K562 (cell line): ENCODE data around the gene COA5.

Experiments used
- CBX1 ChIP-seq: sonication (generic); IDR thresholded peaks from 2 replicates; pipeline ENCODE4 v1.6.1; 2016; ENCODE audit warnings: antibody characterized with exemption, low read depth, mild to moderate bottlenecking
- CEBPB ChIP-seq: fragments of 450-650 bp; IDR thresholded peaks from 2 replicates; pipeline ENCODE4 v1.6.1; 2016; ENCODE audit warnings: missing genetic modification characterization, missing compliant biosample characterization
- FOXA1 ChIP-seq: fragments of 450-650 bp; IDR thresholded peaks from 2 replicates; pipeline ENCODE4 v1.6.1; 2016; ENCODE audit warnings: mild to moderate bottlenecking, borderline replicate concordance
- RBM14 ChIP-seq: fragments of 200-400 bp; formaldehyde crosslinking; IDR thresholded peaks from 2 replicates; pipeline ENCODE4 v1.6.1; 2018; ENCODE audit warnings: low read depth, mild to moderate bottlenecking, low read length, moderate library complexity, borderline replicate concordance; ENCODE audit not compliant: insufficient read depth
- SP1 ChIP-seq: sonication (generic); formaldehyde crosslinking; IDR thresholded peaks from 2 replicates; pipeline ENCODE4 v1.8.1; 2022; ENCODE audit warnings: mild to moderate bottlenecking, missing genetic modification reagents
- YY1 ChIP-seq, 3 experiments: IDR thresholded peaks; 2 replicates each; pipeline ENCODE4 v1.6.1; 2011; ENCODE audit warnings: low read length in 2 of 3, mild to moderate bottlenecking in 2 of 3, moderate library complexity in 2 of 3, borderline replicate concordance in 1 of 3, control low read depth in 1 of 3, low read depth in 1 of 3; ENCODE audit not compliant: insufficient read depth in 3 of 3, insufficient replicate concordance in 2 of 3, control insufficient read depth in 1 of 3, insufficient read length in 1 of 3; ENCODE audit errors: extremely low read depth in 1 of 3
- ZNF12 ChIP-seq: sonication (generic); formaldehyde crosslinking; IDR thresholded peaks from 2 replicates; pipeline ENCODE4 v1.4.0; 2020; ENCODE audit warnings: mild to moderate bottlenecking, missing genetic modification reagents
- ZNF143 ChIP-seq: sonication (generic); formaldehyde crosslinking; IDR thresholded peaks from 2 replicates; pipeline ENCODE4 v1.9.0; 2022; ENCODE audit warnings: mild to moderate bottlenecking, missing genetic modification reagents
- TF ChIP-seq, protein P1 (sequence below), 3 experiments: IDR thresholded peaks in 2 of 3; conservative IDR thresholded peaks in 1 of 3; 2 replicates each; pipeline ENCODE4 v1.5.1; 2011 to 2012; ENCODE audit warnings: low read length in 3 of 3, mild to moderate bottlenecking in 3 of 3, control low read depth in 2 of 3, improper control_type of control experiment in 1 of 3, inconsistent platforms in 1 of 3, low read depth in 1 of 3, mixed read lengths in 1 of 3, moderate library complexity in 1 of 3; ENCODE audit not compliant: insufficient read depth in 2 of 3
- TF ChIP-seq, protein P2 (sequence below): sonication (generic); formaldehyde crosslinking; IDR thresholded peaks from 2 replicates; pipeline ENCODE4 v1.8.0; 2023; ENCODE audit warnings: mild to moderate bottlenecking, missing genetic modification reagents
- TF ChIP-seq, protein P3 (sequence below): fragments of 450-650 bp; conservative IDR thresholded peaks from 2 replicates; pipeline ENCODE4 v1.6.1; 2016; ENCODE audit warnings: missing genetic modification characterization, low read depth, mild to moderate bottlenecking, control low read depth, missing compliant biosample characterization

DNA sequence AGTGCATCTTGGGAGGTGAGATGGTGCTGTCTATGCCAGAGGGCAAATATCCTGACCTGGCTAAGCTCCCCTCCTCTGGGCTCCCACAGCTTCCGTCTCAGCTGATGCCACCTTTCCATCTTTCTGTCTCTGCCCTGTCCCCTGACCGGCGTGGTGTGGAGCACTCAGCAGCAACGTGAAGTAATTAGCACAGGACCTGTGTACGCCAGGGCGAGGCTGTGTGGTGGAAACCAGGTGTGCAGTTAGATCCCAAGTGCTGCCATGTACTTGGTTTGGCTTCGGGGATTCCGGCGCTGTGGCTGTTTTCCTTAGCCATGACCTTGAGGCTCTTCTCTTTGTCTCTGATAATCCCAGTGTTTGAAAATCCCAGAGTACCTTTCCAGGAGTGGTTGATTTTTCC lies 36.5 kb downstream of the COA5 start:
- TF ChIP-seq, protein P1, sequence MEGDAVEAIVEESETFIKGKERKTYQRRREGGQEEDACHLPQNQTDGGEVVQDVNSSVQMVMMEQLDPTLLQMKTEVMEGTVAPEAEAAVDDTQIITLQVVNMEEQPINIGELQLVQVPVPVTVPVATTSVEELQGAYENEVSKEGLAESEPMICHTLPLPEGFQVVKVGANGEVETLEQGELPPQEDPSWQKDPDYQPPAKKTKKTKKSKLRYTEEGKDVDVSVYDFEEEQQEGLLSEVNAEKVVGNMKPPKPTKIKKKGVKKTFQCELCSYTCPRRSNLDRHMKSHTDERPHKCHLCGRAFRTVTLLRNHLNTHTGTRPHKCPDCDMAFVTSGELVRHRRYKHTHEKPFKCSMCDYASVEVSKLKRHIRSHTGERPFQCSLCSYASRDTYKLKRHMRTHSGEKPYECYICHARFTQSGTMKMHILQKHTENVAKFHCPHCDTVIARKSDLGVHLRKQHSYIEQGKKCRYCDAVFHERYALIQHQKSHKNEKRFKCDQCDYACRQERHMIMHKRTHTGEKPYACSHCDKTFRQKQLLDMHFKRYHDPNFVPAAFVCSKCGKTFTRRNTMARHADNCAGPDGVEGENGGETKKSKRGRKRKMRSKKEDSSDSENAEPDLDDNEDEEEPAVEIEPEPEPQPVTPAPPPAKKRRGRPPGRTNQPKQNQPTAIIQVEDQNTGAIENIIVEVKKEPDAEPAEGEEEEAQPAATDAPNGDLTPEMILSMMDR (IDR thresholded peaks at IDR 0.05 in 2 of 3, conservative IDR thresholded peaks at IDR 0.05 in 1 of 3; ENCODE audit: insufficient read depth in 2 of 3, low read depth in 1 of 3, low read length in 3 of 3), result no peak
- TF ChIP-seq ZNF12 (no peak), YY1 (IDR thresholded peaks at IDR 0.05; ENCODE audit: borderline replicate concordance in 1 of 3, control insufficient read depth in 1 of 3, extremely low read depth in 1 of 3, insufficient read depth in 3 of 3, insufficient read length in 1 of 3, insufficient replicate concordance in 2 of 3, low read depth in 1 of 3, low read length in 2 of 3) (no peak), CBX1 (no peak), RBM14 (no peak), SP1 (CRISPR knock-in tag) (no peak), FOXA1 (no peak), CEBPB (tag) (no peak), ZNF143 (CRISPR knock-in tag) (no peak)
- TF ChIP-seq, protein P2, sequence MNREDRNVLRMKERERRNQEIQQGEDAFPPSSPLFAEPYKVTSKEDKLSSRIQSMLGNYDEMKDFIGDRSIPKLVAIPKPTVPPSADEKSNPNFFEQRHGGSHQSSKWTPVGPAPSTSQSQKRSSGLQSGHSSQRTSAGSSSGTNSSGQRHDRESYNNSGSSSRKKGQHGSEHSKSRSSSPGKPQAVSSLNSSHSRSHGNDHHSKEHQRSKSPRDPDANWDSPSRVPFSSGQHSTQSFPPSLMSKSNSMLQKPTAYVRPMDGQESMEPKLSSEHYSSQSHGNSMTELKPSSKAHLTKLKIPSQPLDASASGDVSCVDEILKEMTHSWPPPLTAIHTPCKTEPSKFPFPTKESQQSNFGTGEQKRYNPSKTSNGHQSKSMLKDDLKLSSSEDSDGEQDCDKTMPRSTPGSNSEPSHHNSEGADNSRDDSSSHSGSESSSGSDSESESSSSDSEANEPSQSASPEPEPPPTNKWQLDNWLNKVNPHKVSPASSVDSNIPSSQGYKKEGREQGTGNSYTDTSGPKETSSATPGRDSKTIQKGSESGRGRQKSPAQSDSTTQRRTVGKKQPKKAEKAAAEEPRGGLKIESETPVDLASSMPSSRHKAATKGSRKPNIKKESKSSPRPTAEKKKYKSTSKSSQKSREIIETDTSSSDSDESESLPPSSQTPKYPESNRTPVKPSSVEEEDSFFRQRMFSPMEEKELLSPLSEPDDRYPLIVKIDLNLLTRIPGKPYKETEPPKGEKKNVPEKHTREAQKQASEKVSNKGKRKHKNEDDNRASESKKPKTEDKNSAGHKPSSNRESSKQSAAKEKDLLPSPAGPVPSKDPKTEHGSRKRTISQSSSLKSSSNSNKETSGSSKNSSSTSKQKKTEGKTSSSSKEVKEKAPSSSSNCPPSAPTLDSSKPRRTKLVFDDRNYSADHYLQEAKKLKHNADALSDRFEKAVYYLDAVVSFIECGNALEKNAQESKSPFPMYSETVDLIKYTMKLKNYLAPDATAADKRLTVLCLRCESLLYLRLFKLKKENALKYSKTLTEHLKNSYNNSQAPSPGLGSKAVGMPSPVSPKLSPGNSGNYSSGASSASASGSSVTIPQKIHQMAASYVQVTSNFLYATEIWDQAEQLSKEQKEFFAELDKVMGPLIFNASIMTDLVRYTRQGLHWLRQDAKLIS (CRISPR knock-in tag), result no peak
- TF ChIP-seq, protein P3, sequence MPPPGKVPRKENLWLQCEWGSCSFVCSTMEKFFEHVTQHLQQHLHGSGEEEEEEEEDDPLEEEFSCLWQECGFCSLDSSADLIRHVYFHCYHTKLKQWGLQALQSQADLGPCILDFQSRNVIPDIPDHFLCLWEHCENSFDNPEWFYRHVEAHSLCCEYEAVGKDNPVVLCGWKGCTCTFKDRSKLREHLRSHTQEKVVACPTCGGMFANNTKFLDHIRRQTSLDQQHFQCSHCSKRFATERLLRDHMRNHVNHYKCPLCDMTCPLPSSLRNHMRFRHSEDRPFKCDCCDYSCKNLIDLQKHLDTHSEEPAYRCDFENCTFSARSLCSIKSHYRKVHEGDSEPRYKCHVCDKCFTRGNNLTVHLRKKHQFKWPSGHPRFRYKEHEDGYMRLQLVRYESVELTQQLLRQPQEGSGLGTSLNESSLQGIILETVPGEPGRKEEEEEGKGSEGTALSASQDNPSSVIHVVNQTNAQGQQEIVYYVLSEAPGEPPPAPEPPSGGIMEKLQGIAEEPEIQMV (tag), result no peak
